Tibial nerve (tissue), 4 donors: ENCODE results near the gene TMCC1.

Experiments
- CTCF ChIP-seq, 5 experiments: fragments of 200-600 bp in 3 of 5; fragments of 450-650 bp in 2 of 5; sonication (generic) in 3 of 5; IDR thresholded peaks; one replicate each; pipeline ENCODE4 v1.5.1; 2016 to 2019; ENCODE audit warnings: antibody characterized with exemption in 5 of 5, mild to moderate bottlenecking in 3 of 5, moderate library complexity in 2 of 5
- EP300 ChIP-seq, 2 donors: sonication (generic); formaldehyde crosslinking; IDR thresholded peaks; one replicate each; pipeline ENCODE4 v1.6.1; 2017; ENCODE audit warnings: antibody characterized with exemption in 2 of 2, mild to moderate bottlenecking in 1 of 2
- POLR2A ChIP-seq, 2 donors: fragments of 450-650 bp; IDR thresholded peaks; one replicate each; pipeline ENCODE4 v1.6.1; 2017; ENCODE audit warnings: antibody characterized with exemption in 2 of 2, mild to moderate bottlenecking in 2 of 2, moderate library complexity in 2 of 2

- TF ChIP-seq CTCF (IDR thresholded peaks at IDR 0.05) (no peak), EP300 (IDR thresholded peaks at IDR 0.05) (no peak), POLR2A (IDR thresholded peaks at IDR 0.05) (no peak)
Measured at GRCh38 chr3:129635656-129636055, 257.9 kb downstream of the TMCC1 start.
